Measurements from ENCODE around the gene ZNF107.
"Not testable (repeated sequence)": the region's sequence is repeated elsewhere in the genome, so short reads cannot be mapped to it uniquely, and the experiment has no call there.

The ZNF107 gene

GRCh38 chr7:64688988-64689387 lies 23.1 kb downstream of the ZNF107 start:
- Histone ChIP-seq H3K9me3 (ENCODE audit: control insufficient read depth, low read length) (no peaks in the 10 kb centered on the region), H3K36me3 (ENCODE audit: control insufficient read depth, insufficient read depth, low read length) (no peaks in the 10 kb centered on the region), H3K4me3 (ENCODE audit: low read length) (no peak overlapping the region), H3K27me3 (ENCODE audit: control insufficient read depth, insufficient read depth, low read length) (no peaks in the 10 kb centered on the region), H3K9ac (ENCODE audit: low read length) (no peak overlapping the region), H3K4me1 (ENCODE audit: control insufficient read depth, insufficient read depth, low read length) (no peaks in the 10 kb centered on the region)

DNA sequence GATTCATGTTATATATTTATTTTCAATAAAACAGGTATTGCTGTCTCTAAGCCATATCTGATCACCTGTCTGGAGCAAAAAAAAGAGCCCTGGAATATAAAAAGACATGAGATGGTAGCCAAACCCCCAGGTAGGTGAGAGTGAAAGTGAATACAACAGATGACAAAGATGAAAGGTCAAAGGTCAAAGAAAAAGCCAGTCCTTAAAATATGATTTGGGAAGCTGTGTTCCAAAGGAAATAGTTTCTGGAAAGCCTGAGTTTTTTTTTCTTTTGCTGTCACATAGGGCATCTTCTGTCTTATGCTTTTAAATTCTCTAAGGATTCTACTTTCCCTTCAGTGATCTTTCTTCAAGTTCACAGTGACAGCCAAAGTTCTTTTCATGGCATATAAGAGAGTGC lies 25.9 kb downstream of the ZNF107 start:
- Histone ChIP-seq H3K36me3 (ENCODE audit: control insufficient read depth, insufficient read depth, low read length) (no peaks in the 10 kb centered on the region), H3K4me3 (ENCODE audit: low read length) (no peak overlapping the region), H3K9ac (ENCODE audit: low read length) (no peak overlapping the region), H3K9me3 (ENCODE audit: control insufficient read depth, low read length) (no peaks in the 10 kb centered on the region), H3K27me3 (ENCODE audit: control insufficient read depth, insufficient read depth, low read length) (no peaks in the 10 kb centered on the region), H3K4me1 (ENCODE audit: control insufficient read depth, insufficient read depth, low read length) (no peaks in the 10 kb centered on the region)

DNA sequence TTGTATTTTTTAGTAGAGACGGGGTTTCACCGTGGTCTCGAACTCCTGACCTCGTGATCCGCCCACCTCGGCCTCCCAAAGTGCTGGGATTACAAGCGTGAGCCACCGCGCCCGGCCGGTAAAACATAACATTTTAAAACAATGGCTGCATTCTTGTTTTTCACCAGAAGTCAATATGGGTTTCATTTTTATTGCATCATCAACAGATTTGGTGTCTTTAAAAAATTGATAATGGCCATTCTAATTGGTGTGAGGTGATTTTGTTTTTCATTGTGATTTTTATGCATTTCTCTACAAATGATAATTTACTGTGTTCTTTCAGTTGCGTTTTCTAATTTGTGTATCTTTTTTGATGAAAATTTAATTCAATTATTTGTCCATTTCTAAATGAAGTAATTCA lies 31.9 kb downstream of the ZNF107 start:
- H3K4me3 ChIP-seq (ENCODE audit: low read length); H3K4me1 ChIP-seq (ENCODE audit: control insufficient read depth, insufficient read depth, low read length); H3K9me3 ChIP-seq (ENCODE audit: control insufficient read depth, low read length); H3K36me3 ChIP-seq (ENCODE audit: control insufficient read depth, insufficient read depth, low read length); H3K27me3 ChIP-seq (ENCODE audit: control insufficient read depth, insufficient read depth, low read length); H3K9ac ChIP-seq (ENCODE audit: low read length): not testable (repeated sequence)

- Histone ChIP-seq H3K9me3 (ENCODE audit: control insufficient read depth, low read length) (peaks cover 27% of the 10 kb centered on the region), H3K36me3 (ENCODE audit: control insufficient read depth, insufficient read depth, low read length) (no peaks in the 10 kb centered on the region), H3K4me1 (ENCODE audit: control insufficient read depth, insufficient read depth, low read length) (no peaks in the 10 kb centered on the region), H3K9ac (ENCODE audit: low read length) (no peak overlapping the region), H3K27me3 (ENCODE audit: control insufficient read depth, insufficient read depth, low read length) (no peaks in the 10 kb centered on the region), H3K4me3 (ENCODE audit: low read length) (no peak overlapping the region)
Observed at GRCh38 chr7:64706625-64707292, 40.8 kb downstream of the ZNF107 start.

- H3K36me3 ChIP-seq (ENCODE audit: control insufficient read depth, insufficient read depth, low read length); H3K4me1 ChIP-seq (ENCODE audit: control insufficient read depth, insufficient read depth, low read length); H3K27me3 ChIP-seq (ENCODE audit: control insufficient read depth, insufficient read depth, low read length); H3K9me3 ChIP-seq (ENCODE audit: control insufficient read depth, low read length); H3K9ac ChIP-seq (ENCODE audit: low read length); H3K4me3 ChIP-seq (ENCODE audit: low read length): not testable (repeated sequence)
Observed at GRCh38 chr7:64717896-64718295, 52.0 kb downstream of the ZNF107 start.

DNA sequence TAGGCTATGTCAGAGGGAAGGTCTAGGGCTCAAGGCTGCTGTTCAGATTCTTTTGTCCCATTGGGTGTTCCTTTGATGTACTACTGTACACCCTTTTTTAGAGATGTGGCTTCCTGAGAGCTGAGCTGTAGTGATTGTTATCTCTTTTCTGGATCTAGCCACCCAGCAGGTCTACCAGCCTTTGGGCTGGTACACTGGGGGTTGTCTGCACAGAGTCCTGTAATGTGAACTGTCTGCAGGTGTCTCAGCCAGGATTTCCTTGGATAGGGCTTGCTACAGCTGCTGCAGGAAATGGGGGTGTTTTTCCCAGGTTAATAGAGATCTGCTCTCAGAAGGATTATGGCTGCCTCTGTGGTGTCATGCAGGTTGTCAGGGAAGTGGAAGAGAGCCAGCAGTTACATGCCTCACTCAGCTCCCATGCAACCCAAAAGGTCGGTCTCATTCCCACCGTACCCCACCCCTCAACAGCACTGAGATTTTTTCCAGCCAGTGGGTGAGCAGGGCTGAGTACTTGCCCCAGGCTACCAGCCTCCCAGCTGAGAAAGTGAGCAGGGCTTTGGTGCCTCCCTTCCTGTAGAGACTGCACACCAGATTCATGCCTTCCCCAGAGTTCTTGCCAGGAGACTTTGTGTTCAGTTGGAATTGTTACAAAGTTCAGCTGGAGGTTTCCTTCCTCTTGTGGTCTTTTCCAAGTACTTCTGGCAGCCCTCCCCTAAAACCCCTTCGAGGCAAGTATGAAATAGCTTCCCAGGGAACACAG lies 63.3 kb downstream of the ZNF107 start:
- Histone ChIP-seq H3K9ac (ENCODE audit: low read length) (no peak overlapping the region), H3K36me3 (ENCODE audit: control insufficient read depth, insufficient read depth, low read length) (no peaks in the 10 kb centered on the region), H3K27me3 (ENCODE audit: control insufficient read depth, insufficient read depth, low read length) (no peaks in the 10 kb centered on the region), H3K4me1 (ENCODE audit: control insufficient read depth, insufficient read depth, low read length) (no peaks in the 10 kb centered on the region), H3K4me3 (ENCODE audit: low read length) (no peak overlapping the region), H3K9me3 (ENCODE audit: control insufficient read depth, low read length) (no peaks in the 10 kb centered on the region)

GRCh38 chr7:64733550-64734240 lies 67.8 kb downstream of the ZNF107 start:
- Histone ChIP-seq H3K27me3 (ENCODE audit: control insufficient read depth, insufficient read depth, low read length) (no peaks in the 10 kb centered on the region), H3K36me3 (ENCODE audit: control insufficient read depth, insufficient read depth, low read length) (no peaks in the 10 kb centered on the region), H3K4me1 (ENCODE audit: control insufficient read depth, insufficient read depth, low read length) (no peaks in the 10 kb centered on the region), H3K4me3 (ENCODE audit: low read length) (no peak overlapping the region), H3K9ac (ENCODE audit: low read length) (no peak overlapping the region), H3K9me3 (ENCODE audit: control insufficient read depth, low read length) (no peaks in the 10 kb centered on the region)

DNA sequence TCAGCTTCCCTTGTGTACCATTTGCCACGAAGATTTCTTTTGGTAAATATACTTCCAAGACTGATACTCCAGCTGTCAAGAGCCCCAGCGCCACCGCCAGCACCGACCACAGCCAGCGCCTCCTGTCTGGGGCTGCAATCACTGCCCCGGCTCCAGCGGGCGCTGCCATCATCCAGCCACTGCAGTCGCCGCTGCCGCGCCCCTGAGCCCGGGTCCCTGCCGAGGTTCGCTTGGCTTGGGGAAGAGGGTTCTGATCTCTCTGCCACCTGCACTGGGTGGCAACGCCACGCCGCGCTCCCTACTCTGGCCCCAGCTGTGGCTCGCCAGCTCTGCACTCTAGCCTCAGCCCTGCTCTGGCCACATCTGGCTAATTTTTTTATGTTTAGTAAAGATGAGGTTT lies 70.6 kb downstream of the ZNF107 start:
- no peaks in the 10 kb centered on the region for H3K4me1 ChIP-seq (ENCODE audit: control insufficient read depth, insufficient read depth, low read length)

GRCh38 chr7:64738403-64738802 lies 72.5 kb downstream of the ZNF107 start:
- not testable (repeated sequence) for H3K36me3 ChIP-seq (ENCODE audit: control insufficient read depth, insufficient read depth, low read length); H3K27me3 ChIP-seq (ENCODE audit: control insufficient read depth, insufficient read depth, low read length); H3K9ac ChIP-seq (ENCODE audit: low read length); H3K4me3 ChIP-seq (ENCODE audit: low read length); H3K9me3 ChIP-seq (ENCODE audit: control insufficient read depth, low read length); H3K4me1 ChIP-seq (ENCODE audit: control insufficient read depth, insufficient read depth, low read length)

More for the DNA sequence above, 70.6 kb downstream of the ZNF107 start:
- Histone ChIP-seq H3K9ac (ENCODE audit: low read length) (no peak overlapping the region), H3K9me3 (ENCODE audit: control insufficient read depth, low read length) (no peaks in the 10 kb centered on the region), H3K27me3 (ENCODE audit: control insufficient read depth, insufficient read depth, low read length) (no peaks in the 10 kb centered on the region), H3K36me3 (ENCODE audit: control insufficient read depth, insufficient read depth, low read length) (no peaks in the 10 kb centered on the region), H3K4me3 (ENCODE audit: low read length) (no peak overlapping the region)

GRCh38 chr7:64738953-64739352 lies 73.0 kb downstream of the ZNF107 start:
- H3K27me3 ChIP-seq (ENCODE audit: control insufficient read depth, insufficient read depth, low read length); H3K4me3 ChIP-seq (ENCODE audit: low read length); H3K4me1 ChIP-seq (ENCODE audit: control insufficient read depth, insufficient read depth, low read length); H3K36me3 ChIP-seq (ENCODE audit: control insufficient read depth, insufficient read depth, low read length); H3K9ac ChIP-seq (ENCODE audit: low read length); H3K9me3 ChIP-seq (ENCODE audit: control insufficient read depth, low read length): not testable (repeated sequence)

- H3K4me3 ChIP-seq (ENCODE audit: low read length) = no peak overlapping the region
- no peaks in the 10 kb centered on the region for H3K4me1 ChIP-seq (ENCODE audit: control insufficient read depth, insufficient read depth, low read length)
- H3K9me3 ChIP-seq (ENCODE audit: control insufficient read depth, low read length) = no peaks in the 10 kb centered on the region
- no peak overlapping the region for H3K9ac ChIP-seq (ENCODE audit: low read length)
- H3K36me3 ChIP-seq (ENCODE audit: control insufficient read depth, insufficient read depth, low read length) = no peaks in the 10 kb centered on the region
- H3K27me3 ChIP-seq (ENCODE audit: control insufficient read depth, insufficient read depth, low read length) = no peaks in the 10 kb centered on the region
Observed at GRCh38 chr7:64744680-64745079, 78.7 kb downstream of the ZNF107 start.

GRCh38 chr7:64747802-64748201 lies 81.9 kb downstream of the ZNF107 start:
- Histone ChIP-seq H3K36me3 (ENCODE audit: control insufficient read depth, insufficient read depth, low read length) (no peaks in the 10 kb centered on the region), H3K27me3 (ENCODE audit: control insufficient read depth, insufficient read depth, low read length) (no peaks in the 10 kb centered on the region), H3K9me3 (ENCODE audit: control insufficient read depth, low read length) (no peaks in the 10 kb centered on the region), H3K9ac (ENCODE audit: low read length) (no peak overlapping the region), H3K4me1 (ENCODE audit: control insufficient read depth, insufficient read depth, low read length) (no peaks in the 10 kb centered on the region), H3K4me3 (ENCODE audit: low read length) (no peak overlapping the region)
